Measurements from ENCODE around the gene GABRD.

The GABRD gene

DNA sequence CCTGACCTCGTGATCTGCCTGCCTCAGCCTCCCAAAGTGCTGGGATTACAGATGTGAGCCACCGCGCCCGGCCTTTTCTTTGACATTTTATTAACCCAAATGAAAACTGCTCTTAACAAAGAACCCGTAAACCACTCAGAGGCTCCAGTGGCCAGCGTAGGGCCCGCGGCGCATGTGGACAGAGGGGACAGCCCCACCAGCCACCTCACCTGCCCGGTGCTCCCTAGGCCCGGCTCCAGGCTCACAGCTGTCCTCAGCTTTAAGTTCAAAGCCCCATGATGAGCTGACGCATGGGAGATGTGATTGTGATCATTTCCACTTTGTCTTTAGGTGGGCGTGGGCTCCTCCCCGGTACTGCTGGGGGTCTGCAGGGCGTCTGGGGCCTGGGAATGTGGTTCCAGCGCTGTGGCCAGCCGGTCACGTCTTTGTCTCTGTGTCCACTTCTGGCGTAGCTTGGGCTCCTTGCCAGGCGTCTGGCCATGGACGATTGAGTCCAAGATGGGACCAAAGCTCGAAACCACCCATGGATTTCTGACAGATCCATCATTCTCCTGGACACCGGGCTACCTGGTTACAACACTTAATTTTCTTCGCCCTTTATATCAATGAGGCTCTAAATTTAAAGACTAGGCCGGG, 37.9 kb downstream of the GABRD start:
- no peak for DNase-seq

- DNase-seq = no peak
These were observed 40.3 kb downstream of the GABRD start for GRCh38 chr1:2059290-2059953.

GRCh38 chr1:2060072-2060471, 40.9 kb downstream of the GABRD start:
- no peak for DNase-seq

DNA sequence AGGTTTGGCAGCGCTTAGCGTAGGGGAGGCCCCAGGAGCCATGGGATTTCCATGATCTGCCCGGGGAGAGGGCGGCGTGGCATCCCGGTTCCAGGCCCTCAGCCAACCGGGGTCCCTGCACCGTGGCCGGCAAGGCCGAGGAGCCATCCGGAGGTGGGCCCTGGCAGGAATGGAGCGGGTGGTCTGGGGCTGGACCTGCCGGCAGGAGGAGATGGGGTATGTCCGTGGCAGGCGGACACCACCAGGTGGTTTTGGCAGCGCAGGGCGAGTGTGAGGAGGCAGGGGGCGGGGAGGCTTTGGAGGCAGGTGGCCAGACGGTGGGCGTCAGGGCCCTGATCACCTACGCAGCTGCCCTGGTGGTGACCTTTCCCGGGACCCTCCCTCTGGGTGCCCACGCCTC, 41.4 kb downstream of the GABRD start:
- no peak for DNase-seq

DNA sequence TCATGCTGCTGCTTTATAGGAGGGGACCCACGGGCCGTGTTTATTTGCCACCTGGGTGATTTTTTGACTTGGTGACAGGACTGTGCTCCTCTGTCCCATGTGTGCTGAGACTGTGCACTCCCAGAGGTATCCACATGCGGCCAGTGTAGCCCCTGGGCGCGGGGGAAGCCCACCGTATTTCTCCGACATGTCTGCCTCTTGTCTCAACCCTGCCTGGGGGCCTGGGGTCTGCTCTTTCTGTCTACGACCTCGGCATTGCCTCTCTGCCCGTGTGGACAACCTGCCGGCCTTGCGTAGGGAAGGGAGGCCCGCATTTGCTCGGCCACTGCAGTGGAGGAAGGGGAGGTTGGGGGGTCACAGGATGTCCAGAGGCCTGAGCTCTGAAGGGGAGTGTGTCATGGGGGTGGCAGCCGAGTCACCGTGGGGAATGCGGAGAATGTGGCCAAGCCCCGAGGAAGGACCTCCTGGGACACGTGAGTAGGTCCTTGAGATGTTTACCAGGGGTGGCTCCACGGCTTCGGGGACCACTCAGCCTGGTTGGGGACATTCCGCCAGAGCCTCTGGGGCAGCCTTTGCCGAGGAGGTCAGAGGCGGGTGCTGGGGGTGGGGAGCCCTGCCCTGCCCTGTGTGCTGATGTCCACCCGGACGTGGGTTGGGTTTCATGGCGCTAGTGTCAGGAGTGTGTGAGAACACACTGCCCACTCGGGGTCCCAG, 42.1 kb downstream of the GABRD start:
- DNase-seq = no peak

DNA sequence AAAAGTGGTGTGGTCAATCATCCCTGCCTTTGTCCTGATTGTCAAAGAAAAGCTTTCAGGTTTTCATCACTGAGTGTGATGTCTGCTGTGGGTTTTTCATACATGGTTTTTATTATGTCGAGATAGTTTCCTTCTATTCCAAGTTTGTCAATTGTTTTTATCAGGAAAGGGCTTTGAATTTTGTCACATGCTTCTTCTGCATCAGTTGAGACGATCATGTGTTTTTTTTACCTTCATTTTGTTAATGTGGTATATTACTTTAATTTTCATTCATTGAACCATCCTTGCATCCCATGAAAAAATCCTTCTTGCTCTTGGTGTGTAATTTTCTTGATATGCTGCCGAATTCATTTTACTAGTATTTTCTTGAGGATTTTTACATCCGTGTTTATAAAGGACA, 46.6 kb downstream of the GABRD start:
- no peak for DNase-seq

GRCh38 chr1:2067393-2067792, 48.2 kb downstream of the GABRD start:
- DNase-seq = no peak

- DNase-seq = no peak
These were observed 48.8 kb downstream of the GABRD start for GRCh38 chr1:2067981-2068380.

- no peak for DNase-seq
These were observed 49.8 kb downstream of the GABRD start for GRCh38 chr1:2068951-2069350.

DNA sequence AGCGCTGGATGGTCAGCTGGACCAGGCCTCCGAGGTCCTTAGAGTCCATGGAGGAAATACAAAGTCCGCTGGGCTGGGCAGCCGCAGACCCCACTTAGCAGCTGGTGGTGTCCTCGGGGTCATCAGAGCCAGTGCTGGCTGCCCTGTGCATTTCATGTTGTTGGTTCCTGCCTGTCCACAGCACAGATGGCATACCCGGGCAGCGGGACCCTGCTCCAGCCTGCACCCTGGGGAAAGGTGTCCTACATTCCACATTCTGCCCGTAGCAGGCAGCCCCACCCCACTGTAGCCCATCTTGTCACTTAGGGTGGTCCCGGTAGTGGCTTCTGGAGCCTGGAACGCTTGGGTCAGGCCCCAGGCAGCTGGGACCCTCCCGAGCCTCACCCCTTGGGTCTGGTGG, 50.9 kb downstream of the GABRD start:
- no peak for DNase-seq

GRCh38 chr1:2070800-2071530, 51.8 kb downstream of the GABRD start:
- no peak for DNase-seq

- DNase-seq = no peak
These were observed 53.1 kb downstream of the GABRD start for GRCh38 chr1:2072109-2072806.

DNA sequence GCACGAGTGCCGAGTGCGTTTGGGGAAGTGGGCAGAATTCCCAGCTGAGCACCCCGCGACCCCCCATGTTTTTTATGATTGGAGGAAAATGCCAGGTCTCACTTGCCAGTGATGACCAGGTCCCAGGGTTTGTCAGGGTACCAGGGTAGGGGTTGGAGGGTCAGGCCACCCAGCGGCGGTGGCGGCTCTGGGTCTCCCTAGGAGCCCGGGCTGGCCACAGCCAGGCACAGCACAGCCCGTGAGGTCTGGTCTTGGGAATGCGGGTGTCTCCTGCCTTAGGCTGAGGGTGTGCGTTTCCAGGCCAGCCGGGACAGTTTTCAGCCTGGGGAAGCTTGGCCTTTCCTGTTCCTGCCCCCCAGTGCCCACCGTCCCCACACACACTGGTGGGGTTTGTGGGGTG, 53.7 kb downstream of the GABRD start:
- DNase-seq = no peak

DNA sequence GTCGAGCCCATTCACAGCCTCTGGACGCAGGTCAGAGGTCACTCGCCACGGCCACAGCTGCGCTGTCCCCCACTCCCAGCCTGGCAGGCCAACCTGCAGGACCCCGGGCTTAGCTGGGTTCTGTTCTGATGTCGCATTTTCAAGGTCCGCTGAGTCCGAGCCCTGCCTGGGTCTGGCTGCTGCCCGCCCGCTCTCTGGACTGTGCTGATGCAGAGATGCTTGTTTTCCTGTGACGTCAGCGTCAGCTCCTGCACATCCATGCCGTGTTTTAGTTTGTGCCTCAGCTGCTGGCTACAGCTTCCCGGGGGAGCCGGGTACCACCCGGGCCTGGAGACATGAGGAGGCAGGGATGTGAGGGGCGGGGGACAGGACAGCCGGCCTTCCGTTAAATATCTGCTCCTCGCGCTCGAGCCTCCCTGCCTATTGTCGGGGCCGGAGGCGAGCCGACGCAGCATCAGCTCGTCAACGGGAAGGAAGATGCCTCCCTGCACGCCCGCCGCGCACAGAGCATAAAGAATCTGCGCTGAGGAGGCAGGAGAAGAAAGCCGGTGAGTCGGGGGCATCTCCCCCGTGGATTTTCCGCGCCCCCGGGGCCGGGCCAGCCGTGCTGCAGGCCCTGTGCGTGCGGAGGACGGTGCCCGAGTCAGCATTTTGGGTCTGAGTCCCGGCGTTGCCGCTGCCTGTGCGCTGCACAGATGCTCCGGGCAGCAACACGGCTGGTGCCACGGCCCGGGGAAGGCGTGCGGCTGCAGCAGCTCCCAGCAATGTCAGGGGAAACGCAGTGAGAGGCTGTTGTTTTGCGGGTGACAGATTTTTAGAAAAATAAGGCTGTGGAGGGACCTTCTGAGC, 54.5 kb downstream of the GABRD start:
- no peak for DNase-seq

- no peak for DNase-seq
These were observed 55.3 kb downstream of the GABRD start for GRCh38 chr1:2074396-2074795.

DNA sequence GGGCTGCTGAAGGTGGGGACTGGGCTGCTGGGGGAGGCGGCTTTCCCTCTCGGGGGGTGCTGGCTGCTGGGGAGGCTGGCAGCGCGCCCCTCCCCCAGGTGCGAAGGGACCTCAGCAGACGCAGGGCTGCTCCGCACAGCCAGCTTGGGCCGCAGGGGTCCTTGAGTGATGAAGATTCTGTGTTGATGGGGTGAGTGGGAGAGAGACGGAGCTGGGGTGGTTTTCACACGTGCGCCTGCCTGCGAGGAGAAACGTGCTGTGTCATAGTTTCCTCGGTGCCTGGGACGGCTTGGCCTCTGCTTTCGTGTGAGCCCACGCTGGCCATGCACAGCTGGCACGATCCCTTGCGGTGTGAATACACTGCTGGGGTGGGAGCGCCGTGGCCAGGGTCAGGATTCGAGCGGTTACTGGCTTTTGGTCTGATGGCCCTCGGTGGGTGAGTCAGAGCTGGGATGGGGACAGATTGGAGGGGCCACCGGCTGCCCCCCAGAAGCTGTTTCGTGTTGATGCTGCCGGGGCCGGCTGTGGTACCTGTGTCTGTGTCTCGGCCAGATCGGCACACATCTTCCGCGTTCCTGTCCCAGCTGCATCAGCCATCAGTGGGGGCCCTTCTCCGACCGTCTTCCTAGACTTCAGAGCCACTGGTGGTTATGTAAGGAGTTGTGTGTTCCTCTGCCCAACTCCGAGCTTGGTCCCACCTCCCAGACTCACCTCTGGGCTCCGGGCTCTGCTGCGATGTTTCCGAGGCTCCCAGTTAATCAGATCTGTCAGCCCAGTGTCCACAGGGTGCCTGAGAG, 56.0 kb downstream of the GABRD start:
- DNase-seq = no peak

DNA sequence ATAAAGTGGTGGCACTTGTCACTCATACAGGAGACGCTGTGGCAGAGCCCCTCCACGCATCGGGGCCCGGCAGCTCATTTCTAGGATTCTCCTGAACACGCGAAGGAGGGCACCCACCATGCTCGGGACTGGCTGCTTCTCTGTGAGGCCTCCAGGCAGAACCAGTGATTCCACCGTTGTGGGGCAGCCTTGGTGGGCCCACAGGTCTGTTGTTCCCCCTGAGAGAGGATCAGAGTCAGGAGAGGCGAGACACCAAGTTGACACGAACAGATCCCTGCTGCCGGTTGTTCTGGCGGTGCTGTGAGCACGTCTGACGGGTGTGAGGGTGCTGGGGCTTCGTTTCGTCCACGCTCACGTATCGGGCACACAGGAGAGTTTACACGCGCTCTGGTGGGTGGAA, 57.7 kb downstream of the GABRD start:
- no peak for DNase-seq

- no peak for DNase-seq
These were observed 59.0 kb downstream of the GABRD start for GRCh38 chr1:2078170-2078569.

- DNase-seq = no peak
These were observed 60.4 kb downstream of the GABRD start for GRCh38 chr1:2079396-2080085.

GRCh38 chr1:2080140-2080539, 61.0 kb downstream of the GABRD start:
- DNase-seq = no peak

Measured in activated CD4-positive, alpha-beta T cell treated with anti-CD3 and anti-CD28 coated beads, Interleukin-2, amount 50 U/mL, for 48 hours (primary cell).